Measurements from ENCODE around the gene PRKAB1. TPM values are rescaled to one million over a fixed set of nuclear protein-coding genes. Genes with fewer than 3 reads are reported as not detected.

The PRKAB1 gene
- total RNA-seq, 1 experiment from 2014 or later, result 30.0 TPM

DNA sequence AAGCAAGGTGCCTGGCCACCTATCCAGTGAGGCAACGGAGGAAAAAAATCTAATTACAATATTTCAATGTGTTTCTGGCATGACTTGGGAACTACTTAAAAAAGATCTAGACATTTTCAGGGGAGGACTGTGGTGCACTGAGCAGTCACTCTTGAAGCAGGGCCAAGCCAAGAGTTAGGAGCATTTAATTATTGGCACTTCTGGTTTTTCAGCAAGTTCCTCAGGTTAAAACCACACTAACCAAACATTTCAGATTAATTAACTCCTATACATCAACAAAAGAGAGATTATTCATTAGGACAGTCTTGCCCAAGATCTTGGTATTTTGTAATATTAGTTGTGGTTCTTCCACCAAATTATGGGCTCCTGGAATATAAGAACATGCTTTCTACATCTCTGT, 25.6 kb downstream of the PRKAB1 start:
- POLR2A ChIA-PET (ENCODE audit: unreplicated experiment), result no interaction called here
- intact Hi-C loops (cut with micrococcal nuclease; ENCODE audit: unreplicated experiment), result no loop called here
- H2AFZ ChIP-seq, result no peak overlapping the region

DNA sequence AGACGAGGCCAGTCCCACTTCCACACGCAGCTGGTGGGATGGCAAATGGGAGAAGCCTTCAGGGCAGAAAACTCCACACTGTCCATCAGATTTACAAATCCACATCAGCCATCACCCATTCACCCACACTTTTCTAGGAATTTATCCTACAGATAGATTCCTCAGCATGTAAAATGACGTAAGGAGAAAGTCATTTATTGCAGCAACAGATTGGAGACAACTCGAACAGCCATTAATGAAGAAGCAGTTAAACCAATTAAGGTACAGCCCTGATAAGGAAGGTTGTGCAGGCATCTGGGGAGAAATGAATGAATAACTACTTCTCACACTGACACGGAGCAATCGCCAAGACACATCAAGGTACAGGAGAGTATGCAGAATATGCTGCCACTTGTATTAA, 26.2 kb downstream of the PRKAB1 start:
- ChIA-PET CTCF (interaction anchor here (0.7 kb wide), 1 partner anchor 614 kb away, joined by 3 read pairs; no protein-coding TSS in a partner anchor), POLR2A (ENCODE audit: unreplicated experiment) (no interaction called here)
- Histone ChIP-seq H4K20me1 (ENCODE audit: insufficient read depth) (no peaks in the 10 kb centered on the region), H3K4me1 (replicated peaks; ENCODE audit: insufficient read depth) (no peaks in the 10 kb centered on the region), H3K9me3 (ENCODE audit: insufficient read depth, low read depth) (no peaks in the 10 kb centered on the region), H3K27me3 (ENCODE audit: insufficient read depth, low read depth) (no peaks in the 10 kb centered on the region), H3K4me3 (no peak overlapping the region), H3K79me2 (ENCODE audit: low read depth) (no peaks in the 10 kb centered on the region), H2AFZ (no peak overlapping the region), H3F3A (ENCODE audit: insufficient read depth, low read depth) (no peaks in the 10 kb centered on the region), H3K36me3 (ENCODE audit: low read depth) (no peaks in the 10 kb centered on the region), H3K27ac (no peak overlapping the region), H3K4me2 (no peak overlapping the region), H3K9me2 (ENCODE audit: insufficient read depth) (no peaks in the 10 kb centered on the region)
- no peak for TF ChIP-seq EZH2 (IDR thresholded peaks at IDR 0.05; ENCODE audit: low read depth)
- TF ChIP-seq, protein P1, sequence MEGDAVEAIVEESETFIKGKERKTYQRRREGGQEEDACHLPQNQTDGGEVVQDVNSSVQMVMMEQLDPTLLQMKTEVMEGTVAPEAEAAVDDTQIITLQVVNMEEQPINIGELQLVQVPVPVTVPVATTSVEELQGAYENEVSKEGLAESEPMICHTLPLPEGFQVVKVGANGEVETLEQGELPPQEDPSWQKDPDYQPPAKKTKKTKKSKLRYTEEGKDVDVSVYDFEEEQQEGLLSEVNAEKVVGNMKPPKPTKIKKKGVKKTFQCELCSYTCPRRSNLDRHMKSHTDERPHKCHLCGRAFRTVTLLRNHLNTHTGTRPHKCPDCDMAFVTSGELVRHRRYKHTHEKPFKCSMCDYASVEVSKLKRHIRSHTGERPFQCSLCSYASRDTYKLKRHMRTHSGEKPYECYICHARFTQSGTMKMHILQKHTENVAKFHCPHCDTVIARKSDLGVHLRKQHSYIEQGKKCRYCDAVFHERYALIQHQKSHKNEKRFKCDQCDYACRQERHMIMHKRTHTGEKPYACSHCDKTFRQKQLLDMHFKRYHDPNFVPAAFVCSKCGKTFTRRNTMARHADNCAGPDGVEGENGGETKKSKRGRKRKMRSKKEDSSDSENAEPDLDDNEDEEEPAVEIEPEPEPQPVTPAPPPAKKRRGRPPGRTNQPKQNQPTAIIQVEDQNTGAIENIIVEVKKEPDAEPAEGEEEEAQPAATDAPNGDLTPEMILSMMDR (conservative IDR thresholded peaks at IDR 0.05), result no peak
- DNase-seq, result no peak
- intact Hi-C loops (cut with micrococcal nuclease; ENCODE audit: unreplicated experiment), result no loop called here
- no TSS peak for BruUV-seq (replicated peaks)

More for the DNA sequence above, 25.6 kb downstream of the PRKAB1 start:
- Histone ChIP-seq H3K9me2 (ENCODE audit: insufficient read depth) (no peaks in the 10 kb centered on the region), H3F3A (ENCODE audit: insufficient read depth, low read depth) (no peaks in the 10 kb centered on the region), H3K27ac (no peak overlapping the region), H4K20me1 (ENCODE audit: insufficient read depth) (no peaks in the 10 kb centered on the region), H3K9me3 (ENCODE audit: insufficient read depth, low read depth) (no peaks in the 10 kb centered on the region), H3K4me1 (replicated peaks; ENCODE audit: insufficient read depth) (no peaks in the 10 kb centered on the region), H3K36me3 (ENCODE audit: low read depth) (no peaks in the 10 kb centered on the region), H3K79me2 (ENCODE audit: low read depth) (no peaks in the 10 kb centered on the region), H3K4me3 (no peak overlapping the region), H3K27me3 (ENCODE audit: insufficient read depth, low read depth) (no peaks in the 10 kb centered on the region), H3K4me2 (no peak overlapping the region)
- CTCF ChIA-PET, result no interaction called here
- BruUV-seq (replicated peaks), result no TSS peak
- TF ChIP-seq, protein P1 (conservative IDR thresholded peaks at IDR 0.05), result no peak
- no peak for TF ChIP-seq EZH2 (IDR thresholded peaks at IDR 0.05; ENCODE audit: low read depth)
- DNase-seq, result no peak

DNA sequence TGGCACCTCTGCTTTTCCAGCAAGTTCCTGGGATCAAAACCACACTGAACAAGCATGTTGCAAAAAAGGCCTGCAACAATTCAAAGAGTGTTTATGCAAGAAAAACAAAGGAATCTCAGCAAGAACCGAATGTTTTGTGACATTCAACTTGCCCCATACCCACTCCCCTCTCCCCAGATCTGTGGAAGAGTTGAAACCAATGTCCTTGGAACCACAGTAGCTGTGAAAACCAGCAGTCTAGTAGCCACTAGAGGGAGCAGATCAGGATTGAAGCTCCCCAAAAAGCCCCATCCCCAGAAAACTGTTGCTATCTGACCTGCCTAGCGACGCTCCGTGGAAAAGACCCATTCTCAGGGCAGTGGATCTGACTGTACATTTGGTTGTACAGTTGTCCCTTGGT, 27.1 kb downstream of the PRKAB1 start:
- no peak overlapping the region for H2AFZ ChIP-seq
- no peaks in the 10 kb centered on the region for H4K20me1 ChIP-seq (ENCODE audit: insufficient read depth)
- H3K27me3 ChIP-seq (ENCODE audit: insufficient read depth, low read depth), result no peaks in the 10 kb centered on the region
- no peak overlapping the region for H3K27ac ChIP-seq
- no peaks in the 10 kb centered on the region for H3K4me1 ChIP-seq (replicated peaks; ENCODE audit: insufficient read depth)
- no TSS peak for BruUV-seq (replicated peaks)
- ChIA-PET POLR2A (ENCODE audit: unreplicated experiment) (no interaction called here), CTCF (no interaction called here)
- H3K4me2 ChIP-seq, result no peak overlapping the region
- no peak for DNase-seq
- no peak overlapping the region for H3K4me3 ChIP-seq
- H3K9me3 ChIP-seq (ENCODE audit: insufficient read depth, low read depth), result no peaks in the 10 kb centered on the region
- TF ChIP-seq EZH2 (IDR thresholded peaks at IDR 0.05; ENCODE audit: low read depth), result no peak
- TF ChIP-seq, protein P1 (conservative IDR thresholded peaks at IDR 0.05), result peak; percentile 41
- no peaks in the 10 kb centered on the region for H3F3A ChIP-seq (ENCODE audit: insufficient read depth, low read depth)
- no peaks in the 10 kb centered on the region for H3K36me3 ChIP-seq (ENCODE audit: low read depth)
- intact Hi-C loops (cut with micrococcal nuclease; ENCODE audit: unreplicated experiment), result no loop called here
- no peaks in the 10 kb centered on the region for H3K9me2 ChIP-seq (ENCODE audit: insufficient read depth)
- H3K79me2 ChIP-seq (ENCODE audit: low read depth), result no peaks in the 10 kb centered on the region
